HG03025 (cell line): Measurements from ENCODE around the gene CTBP1.

Experiments used
- ATAC-seq: cut with Tn5 transposase; IDR thresholded peaks from one replicate; pipeline ENCODE4 v1.9.1; 2021; ENCODE audit warnings: mild to moderate bottlenecking, moderate library complexity; ENCODE audit not compliant: unreplicated experiment, low FRiP score

The CTBP1 gene

DNA sequence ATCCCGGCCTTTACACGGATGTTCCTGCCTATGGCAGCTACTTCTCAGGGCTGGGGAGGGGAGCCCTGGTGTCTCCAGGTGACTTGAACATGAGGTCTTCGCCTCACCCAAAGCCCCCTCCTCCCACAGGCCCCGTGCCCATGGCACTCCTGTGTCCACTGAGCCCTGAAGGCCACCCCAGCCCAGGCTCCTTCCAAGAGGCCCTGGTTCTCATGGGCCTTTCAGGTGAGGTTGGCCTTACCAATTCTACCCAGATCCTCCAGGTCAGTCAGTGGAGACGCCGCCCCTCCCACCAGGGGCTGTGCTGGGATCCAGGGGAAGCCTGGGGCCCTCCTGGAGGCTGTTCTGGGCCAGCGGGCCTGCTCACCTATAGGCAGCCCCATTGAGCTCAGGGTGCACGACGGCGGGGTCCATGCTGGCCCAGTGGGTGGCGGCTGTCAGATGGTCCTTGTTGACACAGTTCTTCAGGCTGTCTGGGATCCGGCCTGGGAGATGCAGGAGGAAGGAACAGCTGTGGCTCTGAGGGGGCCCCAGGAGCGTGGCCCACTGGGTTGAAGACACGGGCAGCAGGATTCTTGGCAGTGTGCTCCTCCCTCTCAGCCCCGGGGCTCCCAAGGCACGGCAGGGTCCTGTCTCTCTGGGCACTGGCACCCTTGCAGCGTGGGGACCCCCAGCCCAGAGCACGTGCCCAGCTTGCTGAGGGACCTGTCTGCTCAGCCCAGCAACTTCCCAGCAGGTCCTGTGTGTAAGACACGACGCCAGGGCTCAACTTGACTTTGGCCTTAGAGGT lies 36.2 kb downstream of the CTBP1 start:
- no peak for ATAC-seq

DNA sequence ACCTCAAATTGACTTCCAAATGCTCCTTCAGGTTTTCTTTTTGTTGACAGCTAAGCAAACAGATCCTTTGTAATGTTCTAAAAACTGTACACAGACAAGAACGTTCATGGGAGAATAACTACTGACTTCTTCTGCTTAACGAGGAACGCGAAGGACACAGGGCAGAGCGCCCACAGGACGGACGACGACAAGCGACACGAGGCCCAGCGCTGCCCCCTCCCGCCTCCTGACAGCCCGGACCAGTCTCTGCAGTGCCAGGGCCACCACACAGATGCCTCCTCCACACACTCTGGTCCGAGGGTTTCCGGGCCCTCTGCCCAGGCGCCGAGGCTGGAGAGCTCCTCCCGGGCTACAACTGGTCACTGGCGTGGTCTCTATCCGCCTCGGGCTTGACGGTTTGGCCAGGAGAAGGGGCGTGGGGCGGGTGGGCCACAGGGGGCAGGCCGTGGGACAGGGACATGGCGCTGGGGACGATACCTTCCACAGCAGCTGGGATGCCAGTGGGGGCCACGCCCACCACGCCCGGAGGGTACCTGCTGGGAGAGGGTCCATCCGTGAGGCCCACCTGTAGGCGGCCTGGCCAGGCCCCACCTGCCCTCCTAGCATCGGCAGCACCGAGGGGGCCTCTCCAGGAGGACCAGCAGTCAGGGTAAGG lies 36.9 kb downstream of the CTBP1 start:
- no peak for ATAC-seq

DNA sequence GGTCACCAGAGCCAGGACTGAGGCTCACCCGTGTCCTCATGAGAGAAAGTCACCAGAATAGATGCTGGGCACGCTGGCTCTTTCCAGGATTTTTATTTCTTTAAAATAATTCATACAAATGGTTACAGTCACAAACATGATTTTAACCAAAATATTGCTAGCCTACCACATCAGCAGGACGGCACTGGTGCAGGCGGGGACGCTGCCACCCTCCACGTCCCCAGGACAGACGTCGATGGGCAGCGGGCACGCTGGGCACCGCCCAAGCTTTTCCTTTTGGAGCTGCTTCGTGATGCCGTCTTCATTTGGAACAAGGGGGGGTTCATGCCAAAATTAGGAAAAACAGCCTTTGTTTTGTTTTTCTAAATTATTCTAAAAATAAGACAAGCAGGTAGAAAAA lies 37.6 kb downstream of the CTBP1 start:
- ATAC-seq, result no peak

DNA sequence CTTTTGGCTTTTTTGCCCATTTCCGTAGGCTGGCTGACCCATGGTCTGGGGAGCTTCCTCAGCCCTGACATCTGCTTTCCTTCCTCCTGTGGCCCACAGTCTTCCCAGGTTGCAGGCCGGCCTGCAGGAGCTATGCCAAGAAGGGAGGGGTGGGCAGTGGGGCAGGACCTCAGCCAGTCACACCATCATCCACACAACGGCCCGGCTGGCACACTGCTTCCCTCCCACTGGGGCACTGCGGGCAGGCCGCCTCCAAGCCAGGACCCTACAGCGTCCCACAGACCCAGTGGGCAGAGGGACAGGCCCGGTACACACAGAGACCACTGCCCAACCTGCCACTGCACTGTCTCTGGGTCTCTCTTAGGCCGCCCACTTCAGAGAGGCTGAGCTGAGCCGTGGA lies 38.0 kb downstream of the CTBP1 start:
- ATAC-seq, result no peak

GRCh38 chr4:1210241-1210841 lies 38.6 kb downstream of the CTBP1 start:
- ATAC-seq, result no peak

DNA sequence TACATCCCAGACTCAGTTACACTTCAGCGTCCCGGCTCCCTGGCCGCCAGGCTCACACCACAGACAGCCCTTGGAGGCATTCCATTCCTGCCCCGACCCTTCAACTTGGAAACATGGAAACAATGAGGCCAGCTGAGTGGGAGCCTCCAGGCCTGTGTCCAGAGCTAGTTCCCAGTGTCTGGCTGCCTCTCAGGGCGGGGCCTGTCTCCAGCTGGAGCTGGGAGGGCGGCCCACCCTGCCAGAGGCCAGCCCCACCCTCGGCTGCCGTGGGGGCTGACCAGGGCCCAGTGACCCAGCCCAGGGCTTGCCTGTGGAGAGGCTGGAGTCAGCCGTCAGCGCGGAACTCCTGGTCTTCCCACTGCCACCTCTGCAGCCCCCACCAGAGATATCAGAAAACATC lies 39.1 kb downstream of the CTBP1 start:
- no peak for ATAC-seq

DNA sequence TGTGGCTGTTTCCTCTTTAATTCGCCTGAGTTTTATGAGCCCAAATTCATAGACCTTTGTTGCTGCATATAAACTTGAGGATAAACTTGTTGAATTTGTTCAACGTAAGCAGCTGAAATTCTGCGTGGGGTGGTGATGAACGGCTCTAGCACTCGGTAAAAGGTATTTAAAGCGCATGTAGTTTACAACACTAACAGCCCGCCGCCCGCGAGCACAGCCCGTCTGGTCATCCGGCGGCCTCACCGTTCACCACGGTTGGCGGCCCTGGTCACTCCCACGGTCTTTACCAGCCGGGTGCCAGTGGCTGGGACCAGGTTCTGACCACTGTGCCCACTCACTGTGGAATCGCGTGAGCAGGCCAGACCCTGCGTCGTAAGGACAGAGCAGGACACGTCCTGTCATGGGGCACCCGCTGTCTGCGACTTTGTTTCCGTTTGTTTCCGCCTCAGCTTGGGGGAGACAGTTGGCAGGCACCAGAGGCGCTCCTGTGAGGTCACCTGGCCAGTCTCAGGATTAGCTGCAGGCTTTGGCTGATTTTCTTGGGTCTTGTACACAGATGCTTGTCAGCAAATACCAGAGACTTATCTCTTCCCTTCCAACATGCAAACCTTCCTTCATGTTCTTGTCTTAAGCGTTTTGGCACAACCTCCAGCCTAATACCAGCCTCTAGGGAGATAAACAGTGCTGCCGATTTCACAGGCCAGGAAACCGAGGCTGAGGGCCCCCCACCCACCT lies 39.8 kb downstream of the CTBP1 start:
- ATAC-seq, result no peak

DNA sequence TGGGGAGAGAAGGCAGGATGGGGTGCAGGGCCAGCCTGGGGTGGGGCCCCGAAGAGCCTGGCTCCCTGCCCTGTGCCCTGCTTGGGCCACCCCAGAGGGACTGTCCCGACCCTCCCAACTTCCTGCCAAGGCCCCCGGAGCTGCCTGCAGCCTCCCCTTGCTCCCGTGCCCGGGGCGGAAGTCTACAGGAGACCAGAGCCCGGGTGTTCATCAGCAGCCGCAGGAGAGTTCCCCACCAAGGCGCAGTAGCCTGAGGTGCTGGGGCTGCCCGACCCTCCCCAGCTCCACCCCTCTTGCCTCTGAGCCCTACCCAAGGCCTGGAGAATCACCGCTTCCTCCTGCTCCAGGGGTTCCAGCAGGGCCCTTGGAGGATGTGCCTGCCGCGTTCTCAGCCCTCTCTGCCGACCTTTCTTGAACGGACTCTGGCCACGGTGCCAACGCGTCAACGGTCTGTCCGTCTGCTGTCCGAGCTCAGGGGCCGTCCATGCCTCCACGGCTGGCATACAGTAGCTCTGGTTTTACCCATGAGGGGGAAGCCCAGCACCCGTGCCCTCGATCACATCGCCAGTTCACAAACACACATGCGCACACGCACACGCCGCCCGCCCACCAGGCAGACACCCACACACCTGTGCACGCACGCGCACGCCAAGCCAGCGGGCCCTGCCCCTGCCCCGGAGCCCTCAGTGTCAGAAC lies 40.5 kb downstream of the CTBP1 start:
- ATAC-seq, result no peak

GRCh38 chr4:1207603-1208265 lies 41.2 kb downstream of the CTBP1 start:
- ATAC-seq, result no peak

DNA sequence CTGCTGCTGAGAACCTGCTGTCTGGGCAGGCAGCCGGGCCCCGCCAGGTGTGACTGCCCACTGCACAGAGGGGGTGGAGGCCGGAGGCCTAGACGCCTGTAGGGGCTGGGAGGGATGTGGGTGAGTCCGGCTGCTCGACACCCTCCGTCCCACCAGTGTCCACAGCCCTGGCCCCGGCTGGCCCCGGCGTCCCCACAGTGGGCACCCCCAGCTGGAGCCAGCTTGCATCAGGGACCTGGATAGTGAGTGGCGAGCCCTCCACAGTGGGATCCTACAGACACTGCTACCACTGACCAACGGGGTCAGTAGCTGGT lies 41.8 kb downstream of the CTBP1 start:
- no peak for ATAC-seq

- no peak for ATAC-seq
Measured at GRCh38 chr4:1206299-1207156, 42.4 kb downstream of the CTBP1 start.

DNA sequence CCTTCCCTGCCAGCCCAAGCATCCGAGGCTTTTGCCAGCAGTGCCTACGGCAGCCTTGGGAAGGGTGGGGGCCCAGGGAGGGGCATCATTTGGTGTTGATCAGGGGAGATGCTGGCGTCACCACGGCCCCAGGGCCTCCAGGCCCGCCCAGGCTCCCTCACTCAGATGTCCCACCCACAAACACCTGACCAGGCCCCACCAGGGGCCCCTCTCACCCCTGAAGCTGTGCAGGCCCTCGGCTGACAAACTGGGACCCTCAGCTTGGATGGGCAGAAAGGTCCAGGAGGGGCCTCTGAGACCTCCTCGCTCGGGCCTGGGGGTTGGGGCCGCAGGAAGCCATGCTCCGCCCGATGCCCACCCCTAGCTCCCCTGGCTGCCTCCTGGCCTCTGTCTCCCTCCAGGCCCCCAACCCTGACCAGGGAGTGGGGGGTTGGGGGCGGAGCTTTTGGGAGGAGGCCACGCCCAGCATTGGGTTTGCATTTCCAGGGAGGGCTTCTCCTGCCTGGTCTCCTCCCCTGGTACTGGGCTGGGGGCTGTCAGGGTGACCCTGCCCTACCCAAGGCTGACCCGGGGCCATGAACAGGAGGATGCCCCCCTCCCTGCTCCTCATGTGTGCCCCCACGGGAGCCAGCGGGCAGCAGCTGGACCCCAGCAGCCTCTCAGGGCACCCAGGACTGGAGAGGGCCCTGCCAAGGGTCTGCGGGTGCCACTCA lies 43.2 kb downstream of the CTBP1 start:
- ATAC-seq, result no peak

GRCh38 chr4:1204828-1205585 lies 43.9 kb downstream of the CTBP1 start:
- ATAC-seq, result no peak

- no peak for ATAC-seq
Measured at GRCh38 chr4:1204286-1204827, 44.6 kb downstream of the CTBP1 start.

GRCh38 chr4:1203026-1203616 lies 45.8 kb downstream of the CTBP1 start:
- ATAC-seq, result no peak

DNA sequence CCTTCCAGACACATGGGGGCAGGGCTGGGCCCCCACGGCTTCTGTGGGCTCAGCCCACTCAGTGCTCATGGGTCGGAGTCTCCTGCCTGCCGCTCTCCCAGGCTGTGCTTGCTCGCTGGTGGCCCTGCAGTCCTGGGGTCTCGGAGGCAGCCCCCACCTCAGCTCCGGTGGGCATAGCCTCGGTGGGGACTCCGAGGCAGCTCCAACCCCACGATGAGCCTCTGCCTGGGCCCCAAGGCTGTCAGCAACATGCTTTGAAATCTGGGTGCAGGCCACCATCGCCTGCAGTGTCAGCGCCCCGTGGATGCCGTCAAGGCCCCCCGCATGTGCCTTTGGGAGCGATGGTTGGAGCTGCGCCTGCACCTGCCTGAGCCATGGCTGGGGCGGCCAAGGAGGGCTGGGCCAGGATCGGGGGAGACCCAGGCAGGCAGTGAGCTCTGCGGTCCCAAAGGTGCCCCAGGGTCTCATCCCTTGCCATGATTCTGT lies 46.4 kb downstream of the CTBP1 start:
- no peak for ATAC-seq

DNA sequence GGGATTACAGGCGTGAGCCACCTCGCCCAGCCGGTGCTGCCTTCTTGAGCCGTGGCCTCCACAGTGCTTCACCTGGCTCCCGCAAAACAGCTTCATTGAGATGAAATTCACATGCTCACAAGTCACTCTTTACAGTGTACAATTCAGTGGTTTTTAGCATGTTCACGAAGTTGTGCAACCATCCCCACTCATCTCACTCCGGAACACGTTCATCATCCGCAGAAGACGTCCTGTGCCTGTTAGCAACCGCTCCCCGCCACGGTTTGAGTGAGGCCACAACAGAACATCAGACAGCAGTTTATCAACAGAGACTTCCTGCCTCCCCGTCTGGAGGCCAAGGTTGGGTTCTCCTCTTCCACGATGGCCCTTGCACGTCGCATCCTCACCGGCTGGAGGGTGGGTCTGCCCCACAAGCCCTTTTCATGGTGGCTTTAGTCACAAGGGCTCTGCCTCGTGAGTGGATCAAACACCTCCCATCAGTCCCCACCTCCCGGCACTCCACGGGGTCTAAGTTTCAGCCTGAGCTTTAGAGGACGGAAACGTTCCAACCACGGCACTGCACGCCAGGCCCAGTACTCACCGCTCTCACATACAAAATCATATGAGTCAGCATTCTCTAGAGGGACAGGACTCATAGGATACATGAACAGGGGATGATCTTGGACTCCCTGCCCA lies 46.9 kb downstream of the CTBP1 start:
- no peak for ATAC-seq
